T-helper 2 cell treated with Interferon-gamma antibody and Interleukin-4, amounts not matched to agents 5 μg/mL and 100 μg/mL, for 36 hours (primary cell): Measurements from ENCODE around the gene CELA3B.
"Not testable (repeated sequence)": the region's sequence is repeated elsewhere in the genome, so short reads cannot be mapped to it uniquely, and the experiment has no call there.

Source experiments
- DNase-seq: peaks from one replicate; pipeline ENCODE4 v3.0.0; 2021; ENCODE audit warnings: low spot score
- H3K27ac Mint-ChIP-seq: one replicate; pipeline ENCODE4 v1.8.0; 2021; ENCODE audit warnings: mild to moderate bottlenecking, mixed read lengths
- H3K27me3 Mint-ChIP-seq: one replicate; pipeline ENCODE4 v1.8.0; 2021; ENCODE audit warnings: low read depth, mixed read lengths
- H3K36me3 Mint-ChIP-seq: one replicate; pipeline ENCODE4 v1.8.0; 2021; ENCODE audit warnings: low read depth, mixed read lengths
- H3K4me1 Mint-ChIP-seq: one replicate; pipeline ENCODE4 v1.8.0; 2021; ENCODE audit warnings: low read depth, mixed read lengths
- H3K4me3 Mint-ChIP-seq: one replicate; pipeline ENCODE4 v1.8.0; 2022; ENCODE audit warnings: mild to moderate bottlenecking, moderate library complexity, mixed read lengths
- H3K9me3 Mint-ChIP-seq: one replicate; pipeline ENCODE4 v1.8.0; 2021; ENCODE audit warnings: mixed read lengths

CELA3B gene

DNA sequence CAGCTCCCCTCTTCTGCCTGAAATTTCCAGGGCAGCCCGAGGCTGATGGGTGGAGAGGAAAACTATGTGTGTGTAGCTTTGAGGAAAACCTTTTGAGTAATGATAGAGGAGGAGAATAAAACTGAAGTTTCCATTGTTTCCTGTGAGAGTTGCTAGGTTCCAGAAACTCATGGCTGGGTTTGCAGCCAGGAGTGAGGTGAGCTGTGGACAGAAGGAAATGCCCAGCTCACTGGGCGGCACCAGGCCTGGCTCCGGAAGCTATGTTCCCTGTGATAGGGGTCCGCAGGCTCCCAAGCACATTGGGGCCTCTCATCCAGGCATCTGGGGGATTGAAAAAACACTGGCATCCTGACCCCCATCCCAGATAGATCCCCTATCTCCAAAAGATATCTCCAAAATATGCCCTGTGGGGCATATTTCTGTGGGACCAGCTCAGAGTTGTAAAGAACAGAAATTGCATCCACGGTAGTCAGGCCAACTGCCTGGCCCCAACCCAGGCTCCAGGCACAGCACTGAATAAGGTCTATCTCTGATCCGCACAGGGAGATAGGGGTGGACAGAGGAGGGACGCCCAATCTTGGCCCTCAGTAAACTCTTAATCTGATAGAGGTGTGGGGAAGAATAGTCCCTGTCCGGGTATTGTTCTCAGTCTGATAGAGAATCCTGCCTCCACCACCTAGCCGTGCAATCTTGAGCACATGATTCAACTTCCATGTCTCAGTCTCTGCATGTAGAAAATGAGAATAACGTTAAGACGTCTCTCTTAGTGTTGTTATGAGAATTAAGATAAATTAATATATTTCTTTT is 37.9 kb upstream of the CELA3B start:
- H3K36me3 Mint-ChIP-seq = no peaks in the 10 kb centered on the region
- peak overlapping the region; percentile 42 for H3K4me3 Mint-ChIP-seq
- H3K9me3 Mint-ChIP-seq = no peaks in the 10 kb centered on the region
- H3K27ac Mint-ChIP-seq = no peak overlapping the region
- peaks cover 7% of the 10 kb centered on the region for H3K4me1 Mint-ChIP-seq
- no peak for DNase-seq
- peaks cover 36% of the 10 kb centered on the region for H3K27me3 Mint-ChIP-seq

DNA sequence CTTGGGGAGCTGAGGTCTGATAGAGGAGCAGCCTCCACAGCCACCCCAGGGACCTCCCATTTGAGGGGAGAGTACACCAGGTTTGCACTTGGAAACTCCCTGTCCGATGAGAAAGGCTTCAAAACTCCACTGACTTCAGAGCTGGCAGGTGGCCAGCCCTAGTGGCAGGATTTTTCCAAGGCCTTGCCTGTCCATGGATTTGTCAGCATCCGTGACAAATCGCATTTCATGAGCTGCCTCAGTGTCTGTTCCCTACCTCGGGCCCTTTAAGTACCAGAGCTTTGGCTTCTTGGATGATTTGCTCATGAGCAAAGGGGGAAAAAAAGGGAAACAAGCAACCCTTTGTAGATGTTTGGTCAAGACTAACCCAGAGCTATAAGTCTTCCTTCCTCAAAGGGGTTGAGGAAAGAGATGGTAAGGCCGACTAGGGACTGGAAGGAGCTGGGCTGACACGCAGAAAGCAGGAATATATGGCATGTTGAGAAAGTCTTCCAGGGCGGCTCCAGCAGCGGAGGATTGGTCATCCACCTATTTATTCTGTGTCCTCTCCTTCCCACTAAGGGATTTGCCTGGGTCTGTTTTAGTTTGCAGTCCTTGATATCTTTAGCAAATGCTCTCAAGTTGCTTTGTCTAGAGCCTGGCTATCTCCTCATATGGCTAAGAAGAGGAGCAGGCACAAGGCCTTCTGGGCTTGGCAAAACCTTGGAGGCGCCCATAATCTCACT is 37.0 kb upstream of the CELA3B start:
- Mint-ChIP-seq H3K27ac (no peak overlapping the region), H3K27me3 (peaks cover 36% of the 10 kb centered on the region), H3K9me3 (no peaks in the 10 kb centered on the region), H3K4me3 (no peak overlapping the region), H3K36me3 (no peaks in the 10 kb centered on the region), H3K4me1 (peaks cover 4% of the 10 kb centered on the region)
- no peak for DNase-seq

DNA sequence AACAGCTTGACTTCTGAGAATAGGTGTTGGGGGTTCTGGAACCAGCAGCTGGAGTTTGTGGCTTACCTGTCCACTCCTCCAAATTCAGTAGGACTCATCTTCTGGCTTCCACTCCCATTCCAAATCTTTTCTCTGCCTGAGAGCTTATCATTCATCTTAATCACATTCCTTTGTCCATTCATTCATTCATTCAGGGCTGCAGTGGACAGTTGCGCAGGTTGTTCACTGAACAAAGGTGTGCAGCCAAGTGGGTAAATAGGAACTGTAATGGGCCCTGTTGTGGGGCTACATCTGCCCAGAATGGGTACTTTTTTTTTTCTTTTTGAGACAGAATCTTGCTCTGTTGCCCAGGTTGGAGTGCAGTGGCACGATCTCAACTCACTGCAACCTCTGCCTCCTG is 36.3 kb upstream of the CELA3B start:
- H3K27ac Mint-ChIP-seq = no peak overlapping the region
- H3K4me3 Mint-ChIP-seq = no peak overlapping the region
- H3K27me3 Mint-ChIP-seq = peaks cover 35% of the 10 kb centered on the region
- no peaks in the 10 kb centered on the region for H3K36me3 Mint-ChIP-seq
- no peaks in the 10 kb centered on the region for H3K9me3 Mint-ChIP-seq
- DNase-seq = no peak
- peaks cover 4% of the 10 kb centered on the region for H3K4me1 Mint-ChIP-seq

DNA sequence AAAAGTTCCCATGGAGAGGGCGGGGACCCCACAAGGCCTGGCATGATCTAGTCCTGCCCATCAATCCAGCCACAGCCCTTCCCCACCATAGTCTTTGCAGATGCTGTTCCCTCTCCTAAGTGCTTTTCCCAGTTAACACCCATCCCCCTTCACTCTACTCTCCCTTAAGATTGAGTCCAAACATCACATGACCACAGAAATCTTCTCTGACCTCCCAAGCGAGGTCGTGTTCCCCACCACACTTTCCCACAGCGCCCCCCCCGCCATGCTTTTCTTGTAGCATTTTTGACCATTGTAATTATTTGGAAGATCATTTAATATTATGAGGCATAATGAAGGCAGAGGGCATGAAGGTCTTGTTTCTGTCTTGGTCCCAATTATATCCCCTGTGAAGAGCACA is 35.5 kb upstream of the CELA3B start:
- H3K4me1 Mint-ChIP-seq = peaks cover 4% of the 10 kb centered on the region
- H3K27me3 Mint-ChIP-seq = peaks cover 27% of the 10 kb centered on the region
- no peak overlapping the region for H3K4me3 Mint-ChIP-seq
- H3K9me3 Mint-ChIP-seq = no peaks in the 10 kb centered on the region
- no peaks in the 10 kb centered on the region for H3K36me3 Mint-ChIP-seq
- DNase-seq = no peak
- H3K27ac Mint-ChIP-seq = no peak overlapping the region

DNA sequence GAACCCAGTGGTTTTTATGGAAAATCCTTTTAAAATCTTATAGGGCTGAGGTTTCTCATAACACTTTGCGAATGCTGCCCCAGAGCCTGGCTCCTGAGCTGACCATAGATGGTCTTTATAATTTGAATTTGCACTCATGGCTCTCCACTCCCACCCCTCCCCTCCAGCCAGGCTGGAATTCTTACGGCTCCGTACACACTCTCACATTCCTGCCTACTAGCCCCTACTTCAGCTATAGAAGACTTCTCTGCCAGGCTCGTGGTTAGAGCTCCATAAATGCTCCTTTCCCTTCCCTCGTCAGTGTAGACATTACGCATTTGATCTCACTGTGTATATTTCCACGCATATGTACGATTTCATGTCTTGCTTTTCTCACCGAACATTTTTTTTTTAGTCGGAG is 34.4 kb upstream of the CELA3B start:
- Mint-ChIP-seq H3K4me3 (no peak overlapping the region), H3K27ac (no peak overlapping the region), H3K4me1 (peaks cover 4% of the 10 kb centered on the region), H3K36me3 (no peaks in the 10 kb centered on the region), H3K27me3 (peaks cover 24% of the 10 kb centered on the region), H3K9me3 (no peaks in the 10 kb centered on the region)
- no peak for DNase-seq

DNA sequence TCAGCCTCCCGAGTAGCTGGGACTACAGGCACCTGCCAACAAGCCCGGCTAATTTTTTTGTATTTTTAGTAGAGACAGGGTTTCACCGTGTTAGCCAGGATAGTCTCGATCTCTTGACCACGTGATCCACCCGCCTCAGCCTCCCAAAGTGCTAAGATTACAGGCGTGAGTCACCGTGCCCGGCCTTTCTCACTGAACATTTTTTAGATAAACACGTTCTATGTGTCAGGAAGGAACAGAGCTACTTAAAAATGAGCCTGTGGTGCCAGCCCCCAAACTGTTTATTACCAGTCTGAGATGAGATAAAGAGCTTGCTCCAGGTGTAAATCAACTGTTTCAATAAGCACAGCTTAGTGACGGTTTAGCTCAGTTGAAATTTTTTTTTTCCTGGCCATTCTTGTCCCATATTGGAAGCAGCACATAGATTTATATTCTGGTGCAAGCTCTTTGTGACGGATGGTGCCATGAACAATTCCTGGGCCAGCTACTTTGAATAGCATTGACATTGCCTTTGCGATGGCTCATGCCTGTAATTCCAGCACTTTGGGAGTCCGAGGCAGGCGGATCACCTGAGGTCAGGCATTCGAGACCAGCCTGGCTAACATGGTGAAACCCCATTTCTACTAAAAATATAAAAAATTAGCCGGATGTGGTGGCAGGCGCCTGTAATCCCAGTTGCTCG is 33.7 kb upstream of the CELA3B start:
- not testable (repeated sequence) for H3K4me3 Mint-ChIP-seq, H3K9me3 Mint-ChIP-seq, DNase-seq, H3K36me3 Mint-ChIP-seq, H3K4me1 Mint-ChIP-seq, H3K27ac Mint-ChIP-seq
- peaks cover 20% of the 10 kb centered on the region for H3K27me3 Mint-ChIP-seq

DNA sequence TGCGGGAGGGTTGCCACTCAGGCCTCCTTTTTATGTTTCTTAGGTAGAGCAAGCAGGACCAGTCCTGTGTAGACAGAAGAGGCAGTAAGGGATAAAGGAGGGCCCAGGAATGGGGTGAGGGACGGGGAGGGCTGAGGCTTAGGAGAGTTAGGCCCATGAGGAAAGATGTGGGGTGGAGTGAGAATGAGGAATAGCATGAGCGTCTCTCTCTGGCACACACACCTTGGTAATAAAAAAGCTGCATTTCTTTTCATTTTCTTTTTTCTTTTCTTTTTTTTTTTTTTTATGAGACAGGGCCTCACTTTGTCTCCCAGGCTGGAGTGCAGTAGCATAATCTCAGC is 32.1 kb upstream of the CELA3B start:
- no peaks in the 10 kb centered on the region for H3K4me1 Mint-ChIP-seq
- no peaks in the 10 kb centered on the region for H3K9me3 Mint-ChIP-seq

DNA sequence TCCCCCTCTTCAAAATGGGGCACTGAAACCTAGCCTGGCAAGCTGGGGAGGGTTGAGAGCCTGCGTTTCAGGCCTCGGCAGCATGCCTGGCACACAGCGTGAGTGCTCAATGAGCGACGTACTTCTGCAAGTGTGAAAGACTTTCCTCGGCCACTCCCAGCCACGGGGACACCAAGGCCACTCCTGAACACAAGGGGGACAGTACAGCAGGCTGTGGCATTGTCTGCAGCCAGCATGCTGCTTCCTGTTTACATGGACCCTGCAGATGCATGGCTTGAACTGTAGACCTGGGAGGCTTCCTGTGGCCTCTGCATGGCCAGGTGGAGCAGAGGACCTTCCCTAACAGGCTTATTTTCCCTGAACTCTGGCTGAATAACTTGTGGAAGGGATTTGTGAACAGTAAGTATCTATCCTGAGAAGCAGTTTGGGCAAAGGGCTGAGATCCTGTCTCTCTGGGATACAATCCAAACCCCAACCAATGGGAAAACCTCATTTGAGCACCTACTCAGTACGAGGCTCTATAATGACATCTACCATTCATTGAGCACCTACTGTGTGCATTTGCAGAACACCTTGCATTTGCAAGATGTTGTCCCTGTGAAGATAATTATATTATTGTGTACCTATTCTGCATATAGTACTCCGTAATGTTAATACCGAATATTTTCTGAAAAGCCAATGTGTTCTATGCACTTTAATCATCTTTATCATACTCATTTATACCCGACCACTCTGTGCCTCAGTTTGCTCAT is 29.8 kb upstream of the CELA3B start:
- no peak overlapping the region for H3K27ac Mint-ChIP-seq
- no peak overlapping the region for H3K4me3 Mint-ChIP-seq
- no peak for DNase-seq
- no peaks in the 10 kb centered on the region for H3K4me1 Mint-ChIP-seq
- H3K9me3 Mint-ChIP-seq = no peaks in the 10 kb centered on the region
- no peaks in the 10 kb centered on the region for H3K27me3 Mint-ChIP-seq
- no peaks in the 10 kb centered on the region for H3K36me3 Mint-ChIP-seq

More for the DNA sequence above, 32.1 kb upstream of the CELA3B start:
- Mint-ChIP-seq H3K36me3 (no peaks in the 10 kb centered on the region), H3K4me3 (no peak overlapping the region), H3K27ac (no peak overlapping the region), H3K27me3 (peaks cover 8% of the 10 kb centered on the region)
- DNase-seq = no peak

DNA sequence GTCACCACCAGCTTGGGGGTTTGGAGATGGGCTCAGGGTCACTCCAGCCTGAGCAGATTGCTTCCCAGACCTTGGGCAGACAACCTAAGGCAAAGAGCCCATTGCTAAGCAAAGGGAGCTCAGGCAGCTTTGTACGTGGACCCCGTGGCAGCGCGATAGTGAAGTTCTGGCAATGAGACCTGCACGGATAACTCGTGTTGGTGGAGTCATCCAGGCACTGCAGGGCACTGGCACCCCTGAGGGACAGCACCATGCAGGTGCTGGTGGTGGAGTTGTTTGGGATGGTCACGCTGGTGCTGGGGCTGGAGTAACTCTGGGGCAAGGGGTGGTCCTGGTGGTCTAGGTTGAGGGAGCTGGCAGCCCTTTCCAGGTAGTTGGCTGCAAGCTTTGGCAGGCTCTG is 26.1 kb upstream of the CELA3B start:
- peaks cover 2% of the 10 kb centered on the region for H3K4me1 Mint-ChIP-seq
- H3K4me3 Mint-ChIP-seq = no peak overlapping the region
- H3K36me3 Mint-ChIP-seq = no peaks in the 10 kb centered on the region
- H3K27ac Mint-ChIP-seq = no peak overlapping the region
- no peaks in the 10 kb centered on the region for H3K27me3 Mint-ChIP-seq
- no peak for DNase-seq
- no peaks in the 10 kb centered on the region for H3K9me3 Mint-ChIP-seq

DNA sequence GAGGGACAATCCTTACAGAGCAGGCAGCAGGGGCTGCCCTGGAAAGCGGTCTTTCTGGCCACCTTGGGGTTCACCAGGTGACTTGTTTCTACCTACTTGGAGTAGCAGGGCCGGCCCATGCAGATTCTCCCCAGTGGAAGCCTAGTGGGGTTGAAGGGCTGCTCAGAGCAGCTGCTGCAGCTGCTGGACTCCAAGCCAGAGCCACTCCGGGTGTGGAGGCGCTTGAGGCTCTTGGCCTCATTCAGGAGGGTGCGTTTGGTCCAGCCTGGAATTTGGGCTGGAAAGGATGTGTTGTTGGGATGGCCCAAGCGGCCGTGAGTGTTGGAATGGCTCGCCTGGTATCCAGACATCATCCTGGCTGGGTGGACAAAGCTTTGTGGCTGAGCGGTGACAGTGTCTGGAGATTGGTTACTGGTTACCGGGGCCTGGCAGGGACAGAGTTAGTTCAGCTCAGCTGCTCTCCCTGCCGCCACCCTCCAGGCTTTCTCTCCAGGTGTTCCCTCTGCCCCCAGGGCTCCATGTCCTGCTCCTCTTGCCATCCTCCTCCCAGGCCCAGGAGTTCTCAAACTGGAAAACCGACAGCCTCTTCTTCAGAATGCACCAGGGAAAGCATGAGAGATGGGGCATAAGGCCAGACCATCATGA is 25.5 kb upstream of the CELA3B start:
- H3K9me3 Mint-ChIP-seq = no peaks in the 10 kb centered on the region
- no peaks in the 10 kb centered on the region for H3K27me3 Mint-ChIP-seq
- no peaks in the 10 kb centered on the region for H3K36me3 Mint-ChIP-seq
- H3K4me3 Mint-ChIP-seq = no peak overlapping the region
- H3K4me1 Mint-ChIP-seq = peaks cover 3% of the 10 kb centered on the region
- H3K27ac Mint-ChIP-seq = no peak overlapping the region
- DNase-seq = no peak

DNA sequence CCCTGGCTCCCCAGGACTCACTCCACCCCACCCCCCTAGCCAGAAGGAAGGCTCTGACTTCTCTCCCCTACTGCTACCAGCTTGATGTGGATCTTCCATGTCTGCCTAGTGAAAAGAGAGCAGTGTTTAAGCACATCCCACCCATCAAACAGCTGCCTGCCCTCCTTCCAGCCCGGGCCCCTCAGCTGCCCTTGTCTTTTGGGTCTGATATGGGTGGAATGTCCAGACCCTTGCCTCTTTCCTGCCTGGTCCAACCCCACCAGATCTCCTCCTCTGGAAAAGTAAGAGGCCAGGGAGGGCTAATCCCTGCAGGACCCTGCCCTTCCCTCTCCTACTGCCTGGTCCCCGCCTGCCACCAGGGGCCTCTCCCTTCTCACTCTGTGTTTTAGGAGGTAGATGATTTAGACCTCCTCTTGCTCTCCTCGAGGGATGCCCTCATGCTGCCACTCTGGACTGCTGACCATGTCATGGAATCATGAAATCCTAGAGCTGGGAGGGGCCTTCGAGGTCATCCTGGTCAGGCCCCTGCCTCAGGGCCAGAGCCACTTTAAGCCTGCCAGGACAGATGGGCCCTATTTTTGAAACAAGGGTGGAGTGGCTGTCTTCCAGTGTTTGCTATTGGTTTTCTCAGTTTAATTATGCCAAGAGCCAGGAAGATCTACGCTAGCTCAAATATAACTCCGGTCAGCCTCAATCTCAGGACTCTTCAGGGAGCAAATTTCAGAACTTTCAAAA is 23.9 kb upstream of the CELA3B start:
- Mint-ChIP-seq H3K4me3 (no peak overlapping the region), H3K27ac (no peak overlapping the region), H3K4me1 (peaks cover 14% of the 10 kb centered on the region), H3K27me3 (no peaks in the 10 kb centered on the region), H3K36me3 (no peaks in the 10 kb centered on the region), H3K9me3 (no peaks in the 10 kb centered on the region)
- DNase-seq = no peak

DNA sequence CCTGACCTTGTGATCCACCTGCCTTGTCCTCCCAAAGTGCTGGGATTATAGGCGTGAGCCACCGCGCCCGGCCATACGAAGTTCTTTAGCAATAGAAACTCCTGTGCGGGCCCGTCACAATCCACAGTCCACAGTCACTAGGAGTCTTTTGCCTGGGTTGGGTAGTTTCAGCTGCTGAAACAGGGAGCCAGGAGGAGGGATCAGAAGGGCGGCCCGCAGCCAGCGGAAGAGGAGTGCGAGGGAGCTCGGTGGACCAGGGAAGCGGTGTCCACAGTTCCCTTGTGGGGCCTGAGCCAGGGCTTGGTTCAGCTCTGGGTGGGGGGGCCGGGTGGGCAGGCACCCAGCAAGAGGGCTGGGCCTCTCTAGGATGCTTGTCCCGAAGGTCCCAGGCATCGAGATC is 21.8 kb upstream of the CELA3B start:
- no peak for DNase-seq
- no peaks in the 10 kb centered on the region for H3K36me3 Mint-ChIP-seq
- no peaks in the 10 kb centered on the region for H3K27me3 Mint-ChIP-seq
- no peak overlapping the region for H3K4me3 Mint-ChIP-seq
- H3K4me1 Mint-ChIP-seq = peaks cover 20% of the 10 kb centered on the region
- no peak overlapping the region for H3K27ac Mint-ChIP-seq
- H3K9me3 Mint-ChIP-seq = no peaks in the 10 kb centered on the region
